Erythroblast (primary cell): ENCODE results near the gene VPS33B.

ENCODE experiments used
- GATA1 ChIP-seq: IDR thresholded peaks from 2 replicates; pipeline ENCODE4 v1.6.1; 2011; ENCODE audit warnings: low read depth, mild to moderate bottlenecking, control low read depth, low read length, moderate library complexity
- POLR2A ChIP-seq: IDR thresholded peaks from 2 replicates; pipeline ENCODE4 v1.6.1; 2011; ENCODE audit warnings: mild to moderate bottlenecking, low read length

DNA sequence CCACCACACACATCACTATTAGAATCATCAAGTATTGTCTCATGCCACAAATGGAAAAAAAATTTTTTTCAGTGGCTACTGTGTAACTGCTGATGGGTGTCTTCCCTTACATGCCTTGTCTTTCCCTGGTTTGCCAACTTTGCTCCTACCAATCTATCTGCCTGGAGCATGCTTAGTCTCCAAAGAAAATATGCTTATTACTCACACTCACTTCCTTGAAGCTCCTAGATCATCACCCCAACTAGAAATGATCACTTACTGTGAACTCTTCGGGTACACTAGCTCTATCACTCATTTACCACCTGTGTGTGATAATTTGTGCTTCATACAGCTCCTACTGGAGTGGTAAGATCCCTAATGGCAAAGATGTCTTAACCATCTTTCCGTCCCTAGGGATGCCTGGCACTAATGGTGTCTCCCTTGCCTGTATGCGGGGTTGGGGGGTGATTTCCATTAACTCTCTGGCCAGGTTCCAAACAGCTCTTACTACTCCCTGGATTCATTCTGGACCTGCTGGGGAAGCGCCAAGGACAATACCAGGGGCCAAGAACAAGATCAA is 799 bp downstream of the VPS33B start:
- no peak for TF ChIP-seq POLR2A
- TF ChIP-seq GATA1 = no peak
